HEK293 (cell line): Measurements from ENCODE around the gene MCTP1.

ENCODE experiments used
- ATF2 ChIP-seq: fragments of 450-650 bp; formaldehyde crosslinking; IDR thresholded peaks from 2 replicates; pipeline ENCODE4 v1.5.1; 2016; ENCODE audit warnings: missing biosample characterization, missing genetic modification characterization, low read depth
- BCL11B ChIP-seq: fragments of 450-650 bp; formaldehyde crosslinking; IDR thresholded peaks from 2 replicates; pipeline ENCODE4 v1.5.1; 2016; ENCODE audit warnings: low read depth, missing biosample characterization, missing genetic modification characterization
- CTCF ChIP-seq: fragments of 450-650 bp; formaldehyde crosslinking; IDR thresholded peaks from 2 replicates; pipeline ENCODE4 v1.5.1; 2016; ENCODE audit warnings: missing biosample characterization, missing genetic modification characterization
- INSM2 ChIP-seq: fragments of 450-650 bp; formaldehyde crosslinking; IDR thresholded peaks from 2 replicates; pipeline ENCODE4 v1.5.1; 2016; ENCODE audit warnings: missing biosample characterization, missing genetic modification characterization
- ZBTB7A ChIP-seq: fragments of 450-650 bp; formaldehyde crosslinking; IDR thresholded peaks from 2 replicates; pipeline ENCODE4 v1.5.1; 2016; ENCODE audit warnings: low read depth, missing biosample characterization, missing genetic modification characterization
- ZNF24 ChIP-seq: fragments of 450-650 bp; formaldehyde crosslinking; IDR thresholded peaks from 2 replicates; pipeline ENCODE4 v1.5.1; 2016; ENCODE audit warnings: missing biosample characterization, missing genetic modification characterization
- ZNF280C ChIP-seq: fragments of 450-650 bp; formaldehyde crosslinking; IDR thresholded peaks from 2 replicates; pipeline ENCODE4 v1.5.1; 2016; ENCODE audit warnings: missing biosample characterization, missing genetic modification characterization
- ZNF335 ChIP-seq: fragments of 450-650 bp; formaldehyde crosslinking; conservative IDR thresholded peaks from 2 replicates; pipeline ENCODE4 v1.5.1; 2016; ENCODE audit warnings: missing biosample characterization, missing genetic modification characterization
- ZNF398 ChIP-seq: fragments of 450-650 bp; formaldehyde crosslinking; IDR thresholded peaks from 2 replicates; pipeline ENCODE4 v1.5.1; 2017; ENCODE audit warnings: missing biosample characterization, missing genetic modification characterization
- ZSCAN5A ChIP-seq: fragments of 450-650 bp; formaldehyde crosslinking; IDR thresholded peaks from 2 replicates; pipeline ENCODE4 v1.5.1; 2016; ENCODE audit warnings: missing biosample characterization, missing genetic modification characterization

GRCh38 chr5:95256446-95256845, 28.4 kb downstream of the MCTP1 start:
- no peak for TF ChIP-seq ATF2 (tag by site-specific recombination)
- TF ChIP-seq ZNF335 (tag by site-specific recombination) = no peak
- TF ChIP-seq CTCF (tag by site-specific recombination) = no peak
- no peak for TF ChIP-seq ZNF280C (tag by site-specific recombination)
- no peak for TF ChIP-seq BCL11B
- no peak for TF ChIP-seq ZBTB7A (tag by site-specific recombination)
- no peak for TF ChIP-seq ZNF24 (tag by site-specific recombination)
- no peak for TF ChIP-seq ZSCAN5A (tag by site-specific recombination)
- TF ChIP-seq INSM2 = no peak
- TF ChIP-seq ZNF398 (tag by site-specific recombination) = no peak
